ENCODE measurements around the gene TSPEAR. TPM values are rescaled to one million over a fixed set of nuclear protein-coding genes. Genes with fewer than 3 reads are reported as not detected.

TSPEAR gene
- total RNA-seq, 2 donors from 2014 or later: not detected

DNA sequence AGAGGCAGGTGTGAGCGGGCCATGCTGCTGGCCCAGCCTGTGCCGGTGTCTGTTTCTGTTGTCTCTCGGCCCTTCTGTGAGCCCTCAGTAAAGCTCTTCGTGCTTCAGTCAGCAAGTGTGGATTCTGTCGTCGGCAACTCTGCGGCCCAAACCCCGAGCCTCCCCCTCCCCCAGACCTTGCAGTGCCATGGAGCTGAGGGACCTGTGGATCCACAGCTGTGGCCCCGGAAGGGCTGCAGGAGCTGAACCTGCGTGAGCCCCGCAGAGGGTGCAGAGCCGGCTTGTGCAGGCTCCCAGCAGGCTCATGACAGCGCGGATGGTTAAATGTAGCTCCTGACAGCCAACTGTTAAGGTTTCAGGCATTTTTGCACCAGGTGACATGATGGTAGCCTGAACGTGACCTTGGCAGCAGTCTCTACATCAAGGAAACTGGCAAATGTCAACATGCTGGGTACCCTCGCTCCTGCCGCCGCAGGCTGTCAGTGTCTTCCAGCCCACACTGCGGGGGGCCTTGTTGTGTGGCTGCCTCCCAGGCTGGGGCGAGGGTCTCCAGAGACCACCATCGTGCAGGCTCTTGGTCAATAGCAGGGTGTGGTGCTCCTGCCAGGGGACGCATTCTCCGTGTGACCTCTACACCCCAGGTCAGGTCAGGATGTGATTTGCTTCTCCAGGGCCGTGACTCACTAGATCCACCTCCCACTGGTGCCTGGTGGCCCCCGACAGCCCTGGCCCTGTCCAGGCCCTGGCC, 249.1 kb downstream of the TSPEAR start:
- DNase-seq (ENCODE audit: low spot score): no peak
- H3K27ac ChIP-seq: no peak overlapping the region
- no peaks in the 10 kb centered on the region for H3K9me3 ChIP-seq
- H3K36me3 ChIP-seq: no peaks in the 10 kb centered on the region
- H3K4me3 ChIP-seq: no peak overlapping the region
- H3K4me1 ChIP-seq: peaks cover 0 to 7% of the 10 kb centered on the region in 2 donors
- TF ChIP-seq, protein P1, sequence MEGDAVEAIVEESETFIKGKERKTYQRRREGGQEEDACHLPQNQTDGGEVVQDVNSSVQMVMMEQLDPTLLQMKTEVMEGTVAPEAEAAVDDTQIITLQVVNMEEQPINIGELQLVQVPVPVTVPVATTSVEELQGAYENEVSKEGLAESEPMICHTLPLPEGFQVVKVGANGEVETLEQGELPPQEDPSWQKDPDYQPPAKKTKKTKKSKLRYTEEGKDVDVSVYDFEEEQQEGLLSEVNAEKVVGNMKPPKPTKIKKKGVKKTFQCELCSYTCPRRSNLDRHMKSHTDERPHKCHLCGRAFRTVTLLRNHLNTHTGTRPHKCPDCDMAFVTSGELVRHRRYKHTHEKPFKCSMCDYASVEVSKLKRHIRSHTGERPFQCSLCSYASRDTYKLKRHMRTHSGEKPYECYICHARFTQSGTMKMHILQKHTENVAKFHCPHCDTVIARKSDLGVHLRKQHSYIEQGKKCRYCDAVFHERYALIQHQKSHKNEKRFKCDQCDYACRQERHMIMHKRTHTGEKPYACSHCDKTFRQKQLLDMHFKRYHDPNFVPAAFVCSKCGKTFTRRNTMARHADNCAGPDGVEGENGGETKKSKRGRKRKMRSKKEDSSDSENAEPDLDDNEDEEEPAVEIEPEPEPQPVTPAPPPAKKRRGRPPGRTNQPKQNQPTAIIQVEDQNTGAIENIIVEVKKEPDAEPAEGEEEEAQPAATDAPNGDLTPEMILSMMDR (IDR thresholded peaks at IDR 0.05): no peak
- no peaks in the 10 kb centered on the region for H3K27me3 ChIP-seq

DNA sequence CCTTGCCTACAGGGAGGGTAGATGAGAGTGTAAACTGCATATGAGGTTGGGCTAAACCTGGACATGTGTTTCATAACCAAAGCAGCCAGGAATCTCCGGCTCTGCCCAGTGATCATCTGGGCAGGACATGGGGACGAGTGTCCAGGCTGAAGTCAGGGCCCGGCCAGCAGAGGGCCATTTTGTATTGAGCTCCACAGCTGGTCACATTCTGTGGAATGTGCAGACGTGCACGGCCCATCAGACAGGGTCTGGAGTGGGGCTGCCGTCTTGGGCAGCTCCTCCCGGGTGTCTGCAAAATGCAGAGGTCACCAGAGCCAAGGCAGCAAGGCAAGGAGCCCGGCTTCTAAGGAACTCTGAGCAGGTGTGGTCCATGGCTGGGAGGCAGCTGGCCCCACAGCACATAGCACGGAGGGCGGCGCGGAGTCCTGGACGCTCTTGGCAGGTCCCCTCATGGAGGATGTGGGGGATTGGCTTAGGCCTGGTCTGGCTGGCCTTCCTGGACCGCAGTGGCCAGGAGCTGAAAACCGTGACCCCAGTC, 249.8 kb downstream of the TSPEAR start:
- Histone ChIP-seq H3K9me3 (no peaks in the 10 kb centered on the region), H3K36me3 (no peaks in the 10 kb centered on the region), H3K4me3 (no peak overlapping the region), H3K4me1 (peaks cover 0 to 7% of the 10 kb centered on the region in 2 donors), H3K27me3 (no peaks in the 10 kb centered on the region), H3K27ac (no peak overlapping the region)
- DNase-seq (ENCODE audit: low spot score): no peak
- TF ChIP-seq, protein P1 (IDR thresholded peaks at IDR 0.05): peak; percentile 9 to 51

DNA sequence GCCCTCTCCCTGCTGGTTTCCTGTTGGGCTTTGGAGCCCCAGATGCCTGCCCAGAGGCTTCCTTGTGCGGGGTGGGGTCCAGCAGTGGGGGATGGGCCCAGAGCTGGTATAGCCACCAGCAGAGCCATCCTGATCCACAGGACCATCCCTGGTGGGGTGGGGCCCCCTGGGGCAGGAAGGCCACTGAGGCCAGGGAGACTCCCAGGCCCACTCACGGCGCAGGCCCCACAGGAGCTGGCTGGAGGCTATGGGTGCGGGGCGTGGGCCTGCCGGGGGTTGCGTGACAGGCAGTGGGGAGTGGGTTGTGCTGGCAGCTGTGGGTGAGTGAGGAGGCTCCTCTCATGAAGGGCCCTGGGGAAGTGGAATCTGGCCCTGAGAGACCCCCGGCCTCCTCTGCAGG, 250.4 kb downstream of the TSPEAR start:
- Histone ChIP-seq H3K27me3 (no peaks in the 10 kb centered on the region), H3K36me3 (no peaks in the 10 kb centered on the region), H3K9me3 (no peaks in the 10 kb centered on the region), H3K4me1 (peaks cover 0 to 13% of the 10 kb centered on the region in 2 donors), H3K4me3 (no peak overlapping the region), H3K27ac (no peak overlapping the region)
- no peak for DNase-seq (ENCODE audit: low spot score)
- TF ChIP-seq, protein P1 (IDR thresholded peaks at IDR 0.05): no peak

DNA sequence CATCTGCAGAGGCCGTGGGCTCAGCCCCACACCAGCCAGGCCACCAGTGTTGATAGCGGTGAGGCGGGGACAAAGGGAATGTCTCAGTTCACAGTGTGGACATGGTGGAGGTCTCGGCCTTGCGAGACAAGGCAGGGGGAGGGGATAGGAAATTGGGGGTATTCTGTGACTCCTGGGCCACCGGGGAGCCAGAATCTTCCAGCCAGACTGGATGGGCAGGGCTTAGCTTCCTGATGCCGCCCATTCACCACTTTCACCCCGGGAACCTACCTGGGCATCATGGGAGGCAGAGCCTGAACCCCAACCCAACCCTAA, 251.0 kb downstream of the TSPEAR start:
- TF ChIP-seq, protein P1 (IDR thresholded peaks at IDR 0.05): no peak
- no peaks in the 10 kb centered on the region for H3K36me3 ChIP-seq
- no peak overlapping the region for H3K4me3 ChIP-seq
- H3K9me3 ChIP-seq: no peaks in the 10 kb centered on the region
- peaks cover 0 to 19% of the 10 kb centered on the region in 2 donors for H3K4me1 ChIP-seq
- H3K27me3 ChIP-seq: no peaks in the 10 kb centered on the region
- H3K27ac ChIP-seq: no peak overlapping the region
- no peak for DNase-seq (ENCODE audit: low spot score)

DNA sequence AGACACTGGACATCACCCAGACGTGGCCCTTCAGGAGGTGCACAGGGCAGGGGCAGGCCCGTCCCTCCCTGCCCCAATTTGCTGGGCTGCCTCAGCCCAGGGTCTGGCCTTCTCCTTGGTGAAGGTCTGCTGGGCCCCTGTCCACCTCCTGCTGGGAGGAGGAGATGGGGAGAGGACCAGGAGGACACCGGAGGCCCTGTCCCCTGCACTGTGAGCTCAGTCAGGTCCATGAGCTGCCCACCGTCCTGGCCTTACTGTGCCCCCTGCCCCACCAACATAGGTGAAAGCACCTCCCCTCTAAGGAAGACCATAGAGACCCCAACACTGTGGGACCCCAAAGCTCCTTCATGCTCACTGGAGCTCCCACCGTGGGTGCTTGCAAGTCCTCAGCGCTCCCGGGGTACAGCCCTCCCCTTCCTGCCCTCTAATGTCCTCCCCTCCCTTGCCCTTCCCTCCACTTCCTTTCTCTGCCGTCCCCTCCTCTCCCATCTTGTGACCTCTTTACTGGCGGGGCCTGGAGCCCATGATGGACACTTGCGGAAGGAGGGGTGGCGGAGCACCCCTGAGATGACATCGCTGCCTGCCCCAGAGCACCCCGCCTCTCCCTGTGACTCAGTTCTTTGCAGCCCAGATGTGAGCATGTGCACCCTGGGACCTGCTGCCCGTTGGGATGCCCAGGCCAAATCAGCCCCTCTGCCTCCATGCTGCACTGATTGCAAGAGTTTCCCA, 251.5 kb downstream of the TSPEAR start:
- H3K27me3 ChIP-seq: no peaks in the 10 kb centered on the region
- H3K4me3 ChIP-seq: no peak overlapping the region
- no peaks in the 10 kb centered on the region for H3K9me3 ChIP-seq
- no peak for DNase-seq (ENCODE audit: low spot score)
- TF ChIP-seq, protein P1 (IDR thresholded peaks at IDR 0.05): no peak
- H3K27ac ChIP-seq: no peak overlapping the region
- H3K4me1 ChIP-seq: peaks cover 0 to 24% of the 10 kb centered on the region in 2 donors
- H3K36me3 ChIP-seq: no peaks in the 10 kb centered on the region

Data from right atrium auricular region (tissue), 2 donors.